GM19324 (cell line): ENCODE data around the gene EIF4G3.

Experiments
- ATAC-seq: cut with Tn5 transposase; IDR thresholded peaks from one replicate; pipeline ENCODE4 v1.9.1; 2021; ENCODE audit warnings: mild to moderate bottlenecking, moderate library complexity; ENCODE audit not compliant: unreplicated experiment, low FRiP score

The EIF4G3 gene

GRCh38 chr1:21003281-21004045 lies 173.2 kb downstream of the EIF4G3 start:
- ATAC-seq: no peak

DNA sequence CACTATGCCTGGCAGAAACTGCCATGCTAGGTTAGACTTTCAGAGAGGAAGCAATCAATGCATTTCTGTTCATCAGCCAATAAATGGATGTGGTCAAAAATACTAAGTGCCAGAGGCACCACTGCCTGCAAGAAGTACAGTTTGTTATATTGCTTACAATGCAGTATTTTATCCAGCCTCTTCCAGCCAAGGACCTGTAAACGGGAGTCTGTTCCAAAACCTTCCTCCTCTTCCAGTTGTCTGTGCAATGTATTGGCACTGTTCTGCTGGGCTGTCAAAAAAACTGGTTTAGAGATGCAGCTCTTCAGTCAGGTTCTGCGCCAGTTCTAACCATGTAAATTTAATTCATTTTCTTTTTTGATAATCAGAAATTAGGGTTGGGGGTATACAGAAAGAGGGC lies 175.7 kb downstream of the EIF4G3 start:
- no peak for ATAC-seq

GRCh38 chr1:21000245-21000594 lies 176.5 kb downstream of the EIF4G3 start:
- no peak for ATAC-seq

- ATAC-seq: no peak
Measured at GRCh38 chr1:20999525-21000244, 177.0 kb downstream of the EIF4G3 start.

- ATAC-seq: no peak
Measured at GRCh38 chr1:20998826-20999225, 177.9 kb downstream of the EIF4G3 start.

- ATAC-seq: no peak
Measured at GRCh38 chr1:20997602-20998224, 179.0 kb downstream of the EIF4G3 start.

- ATAC-seq: no peak
Measured at GRCh38 chr1:20996554-20996953, 180.1 kb downstream of the EIF4G3 start.

GRCh38 chr1:20993716-20994575 lies 182.8 kb downstream of the EIF4G3 start:
- no peak for ATAC-seq

GRCh38 chr1:20992322-20993056 lies 184.2 kb downstream of the EIF4G3 start:
- ATAC-seq: no peak

GRCh38 chr1:20988943-20989342 lies 187.8 kb downstream of the EIF4G3 start:
- no peak for ATAC-seq

- no peak for ATAC-seq
Measured at GRCh38 chr1:20987831-20988825, 188.6 kb downstream of the EIF4G3 start.

DNA sequence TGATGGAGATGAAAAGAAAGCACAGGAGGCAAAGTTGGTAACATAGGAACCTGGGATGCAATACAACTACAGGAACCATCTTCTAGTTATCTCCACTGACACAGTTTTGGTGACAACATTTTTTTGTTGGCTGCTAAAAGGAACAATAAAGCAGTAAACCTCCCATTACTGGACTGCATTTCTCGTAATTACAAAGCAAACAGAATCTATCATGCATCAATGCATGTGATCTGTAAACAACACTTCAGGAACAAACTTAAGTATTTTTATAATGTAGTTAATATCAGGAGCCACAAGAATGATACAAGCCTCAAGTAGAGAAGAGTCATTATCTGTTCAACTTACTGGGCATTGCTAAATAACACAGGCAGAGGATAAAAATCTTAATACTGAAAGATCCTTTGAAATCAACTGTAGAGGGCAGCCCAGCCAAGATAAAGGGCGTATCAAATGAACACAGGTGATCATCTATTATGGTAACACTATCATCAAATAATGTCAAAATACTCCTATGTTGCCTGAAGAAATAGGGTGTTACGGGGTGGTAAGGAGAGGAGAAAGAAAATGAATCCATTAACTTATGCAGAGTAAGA lies 193.3 kb downstream of the EIF4G3 start:
- no peak for ATAC-seq

GRCh38 chr1:20982316-20982715 lies 194.4 kb downstream of the EIF4G3 start:
- ATAC-seq: no peak

DNA sequence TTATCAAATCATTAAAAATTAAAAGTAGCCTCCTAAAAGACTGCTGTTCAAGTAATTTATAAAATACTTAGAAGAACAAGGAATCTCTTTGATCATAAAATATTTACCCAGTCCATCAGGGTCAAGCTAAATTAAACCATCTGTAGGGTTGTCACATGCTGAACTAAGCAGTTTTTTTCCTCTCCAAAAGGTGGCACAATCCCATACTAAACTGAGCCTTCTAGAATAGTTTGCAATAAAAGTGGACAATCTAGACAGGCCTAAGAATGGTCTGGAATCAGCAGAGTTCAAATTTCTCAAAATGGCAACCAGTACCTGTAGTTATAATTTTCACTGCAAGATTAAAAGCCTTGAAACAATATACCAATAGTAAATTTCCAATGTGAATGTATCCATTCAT lies 194.8 kb downstream of the EIF4G3 start:
- no peak for ATAC-seq

- no peak for ATAC-seq
Measured at GRCh38 chr1:20980051-20980450, 196.6 kb downstream of the EIF4G3 start.

GRCh38 chr1:20978413-20978812 lies 198.3 kb downstream of the EIF4G3 start:
- ATAC-seq: no peak

GRCh38 chr1:20975668-20976067 lies 201.0 kb downstream of the EIF4G3 start:
- ATAC-seq: no peak

- ATAC-seq: no peak
Measured at GRCh38 chr1:20974951-20975350, 201.7 kb downstream of the EIF4G3 start.
